ENCODE data around the gene IZUMO1R.
"Not testable (repeated sequence)": the region's sequence is repeated elsewhere in the genome, so short reads cannot be mapped to it uniquely, and the experiment has no call there.

The IZUMO1R gene

GRCh38 chr11:94303966-94304958 is at the start of gene IZUMO1R:
Gene IZUMO1R (plus strand): TSS chr11:94304580. CDS start chr11:94305637, 1,057 bp downstream.
- Histone ChIP-seq H3K27ac (no peak within 1 kb of the TSS), H3K36me3 (no peaks in the 10 kb centered on the region), H3K9me3 (no peaks in the 10 kb centered on the region), H3K4me3 (ENCODE audit: low read depth in 1 of 2, low read length in 1 of 2) (no peak within 1 kb of the TSS), H3K27me3 (no peaks in the 10 kb centered on the region), H3K4me1 (ENCODE audit: control insufficient read depth in 1 of 2, insufficient read depth in 1 of 2, low read depth in 1 of 2, low read length in 1 of 2) (no peaks in the 10 kb centered on the region)
- TF ChIP-seq CTCF (IDR thresholded peaks at IDR 0.05): no peak

GRCh38 chr11:94271885-94272372 is 32.5 kb upstream of the IZUMO1R start:
- Histone ChIP-seq H3K36me3 (no peaks in the 10 kb centered on the region), H3K27me3 (no peaks in the 10 kb centered on the region)
- TF ChIP-seq CTCF (IDR thresholded peaks at IDR 0.05): no peak

GRCh38 chr11:94272738-94273313 is 31.6 kb upstream of the IZUMO1R start:
- H3K9me3 ChIP-seq: no peaks in the 10 kb centered on the region
- no peaks in the 10 kb centered on the region for H3K27me3 ChIP-seq
- H3K4me1 ChIP-seq (ENCODE audit: control insufficient read depth in 1 of 2, insufficient read depth in 1 of 2, low read depth in 1 of 2, low read length in 1 of 2): no peaks in the 10 kb centered on the region
- no peak overlapping the region for H3K27ac ChIP-seq
- no peak overlapping the region for H3K4me3 ChIP-seq (ENCODE audit: low read depth in 1 of 2, low read length in 1 of 2)
- H3K36me3 ChIP-seq: no peaks in the 10 kb centered on the region
- TF ChIP-seq CTCF (IDR thresholded peaks at IDR 0.05): no peak

More at GRCh38 chr11:94271885-94272372, 32.5 kb upstream of the IZUMO1R start:
- no peaks in the 10 kb centered on the region for H3K9me3 ChIP-seq
- no peak overlapping the region for H3K27ac ChIP-seq
- no peaks in the 10 kb centered on the region for H3K4me1 ChIP-seq (ENCODE audit: control insufficient read depth in 1 of 2, insufficient read depth in 1 of 2, low read depth in 1 of 2, low read length in 1 of 2)
- no peak overlapping the region for H3K4me3 ChIP-seq (ENCODE audit: low read depth in 1 of 2, low read length in 1 of 2)

- no peaks in the 10 kb centered on the region for H3K4me1 ChIP-seq (ENCODE audit: control insufficient read depth in 1 of 2, insufficient read depth in 1 of 2, low read depth in 1 of 2, low read length in 1 of 2)
- no peaks in the 10 kb centered on the region for H3K27me3 ChIP-seq
- H3K36me3 ChIP-seq: no peaks in the 10 kb centered on the region
- H3K27ac ChIP-seq: no peak overlapping the region
- no peak for TF ChIP-seq CTCF (IDR thresholded peaks at IDR 0.05)
- no peak overlapping the region for H3K4me3 ChIP-seq (ENCODE audit: low read depth in 1 of 2, low read length in 1 of 2)
- no peaks in the 10 kb centered on the region for H3K9me3 ChIP-seq
Measured at GRCh38 chr11:94275961-94276360, 28.4 kb upstream of the IZUMO1R start.

GRCh38 chr11:94276943-94277342 is 27.4 kb upstream of the IZUMO1R start:
- TF ChIP-seq CTCF (IDR thresholded peaks at IDR 0.05): no peak
- no peaks in the 10 kb centered on the region for H3K4me1 ChIP-seq (ENCODE audit: control insufficient read depth in 1 of 2, insufficient read depth in 1 of 2, low read depth in 1 of 2, low read length in 1 of 2)
- H3K9me3 ChIP-seq: no peaks in the 10 kb centered on the region
- no peak overlapping the region for H3K27ac ChIP-seq
- no peaks in the 10 kb centered on the region for H3K27me3 ChIP-seq
- no peaks in the 10 kb centered on the region for H3K36me3 ChIP-seq
- H3K4me3 ChIP-seq (ENCODE audit: low read depth in 1 of 2, low read length in 1 of 2): no peak overlapping the region

- not testable (repeated sequence) for H3K9me3 ChIP-seq; H3K27me3 ChIP-seq; H3K4me3 ChIP-seq (ENCODE audit: low read depth in 1 of 2, low read length in 1 of 2); H3K4me1 ChIP-seq (ENCODE audit: control insufficient read depth in 1 of 2, insufficient read depth in 1 of 2, low read depth in 1 of 2, low read length in 1 of 2); H3K36me3 ChIP-seq; H3K27ac ChIP-seq
Measured at GRCh38 chr11:94278207-94278606, 26.2 kb upstream of the IZUMO1R start.
